Naive thymus-derived CD8-positive, alpha-beta T cell (primary cell): ENCODE measurements around the gene RBMS2. TPM values are rescaled to one million over a fixed set of nuclear protein-coding genes. Genes with fewer than 3 reads are reported as not detected.
A peak's percentile ranks its signal among the peaks of the same experiment; 100 is the strongest.

Source experiments
- ATAC-seq, 2 donors: fragments of 150-1000 bp; cut with Tn5 transposase in 1 of 2; sonication (Bioruptor Pico), chemical (Tn5 transposase) in 1 of 2; 1 replicate in 1 of 2; 2 replicates in 1 of 2; pipeline ENCODE4 v1.10.0; 2021; ENCODE audit warnings: mild to moderate bottlenecking in 2 of 2, moderate library complexity in 2 of 2
- POLR2A ChIA-PET: fragments of 350-600 bp; sonication (Branson Sonifier 250); formaldehyde crosslinking; loops from one replicate; lab custom pipeline; 2021; ENCODE audit warnings: antibody characterized with exemption; lab: Charles Lee
- DNase-seq, 10 donors: peaks; one replicate each; pipeline versions ENCODE4 v3.0.0 to v3.0.0-alpha.2; 2020 to 2022
- H3K27ac Mint-ChIP-seq, 10 donors: one replicate each; pipeline ENCODE4 v1.8.0; 2020 to 2022; ENCODE audit warnings: mild to moderate bottlenecking in 10 of 10, mixed read lengths in 10 of 10, moderate library complexity in 4 of 10, inconsistent platforms in 1 of 10
- H3K27me3 Mint-ChIP-seq, 5 donors: one replicate each; pipeline ENCODE4 v1.8.0; 2021 to 2022; ENCODE audit warnings: mixed read lengths in 5 of 5
- H3K36me3 Mint-ChIP-seq, 3 donors: one replicate each; pipeline ENCODE4 v1.8.0; 2020 to 2022; ENCODE audit warnings: mixed read lengths in 3 of 3, mild to moderate bottlenecking in 2 of 3, inconsistent platforms in 1 of 3
- H3K4me1 Mint-ChIP-seq, 4 donors: one replicate each; pipeline ENCODE4 v1.8.0; 2021 to 2022; ENCODE audit warnings: mixed read lengths in 4 of 4
- H3K4me3 Mint-ChIP-seq, 10 donors: one replicate each; pipeline ENCODE4 v1.8.0; 2020 to 2022; ENCODE audit warnings: mild to moderate bottlenecking in 10 of 10, mixed read lengths in 10 of 10, moderate library complexity in 6 of 10, inconsistent platforms in 1 of 10
- H3K9me3 Mint-ChIP-seq, 9 donors: one replicate each; pipeline ENCODE4 v1.8.0; 2020 to 2022; ENCODE audit warnings: mixed read lengths in 9 of 9, mild to moderate bottlenecking in 3 of 9, inconsistent platforms in 1 of 9, moderate library complexity in 1 of 9
- polyA plus RNA-seq, 3 donors: library from polyadenylated mRNA; unstranded; fragments of 300-500 nt; fragmentation: Illumina TruSeq; gene quantifications; one replicate each; pipeline ENCODE4 v1.2.3, GENCODE V29; 2021
- total RNA-seq, 8 experiments: library from RNA in 2 of 8; stranded (reverse) in 2 of 8; gene quantifications; one replicate each; pipeline ENCODE4 v1.2.3 and lab custom pipeline; 2021 to 2026

Gene RBMS2
- total and polyA plus RNA-seq, 5 experiments from 2014 or later = 1.2 to 6.2 (median 4.1) TPM

DNA sequence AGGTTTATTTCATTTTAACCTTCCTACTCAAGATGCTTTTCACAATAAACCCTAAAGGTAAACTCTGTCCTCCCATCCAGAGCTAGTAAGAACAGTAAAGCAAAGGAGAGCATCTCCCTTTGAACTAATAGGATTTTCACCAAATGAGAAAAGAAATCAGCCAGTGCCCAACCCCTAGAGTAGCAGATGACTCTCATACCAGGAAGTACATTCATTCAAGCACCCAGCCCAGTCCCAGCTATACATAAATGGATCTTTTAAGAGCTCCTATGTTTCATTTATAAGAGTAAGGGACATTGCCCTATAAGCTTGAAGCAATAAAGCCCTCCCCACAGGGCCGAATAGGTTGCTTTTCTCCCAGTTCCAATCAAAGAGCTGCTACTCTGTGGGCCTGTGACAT, 100.9 kb downstream of the RBMS2 start:
- POLR2A ChIA-PET = interaction anchor here (0.6 to 7.3 kb wide), 4 partner anchors 13 to 519 kb away, joined by 3 to 55 read pairs (median 4); no protein-coding TSS in a partner anchor
- Mint-ChIP-seq H3K36me3 (peaks cover 2 to 73% (median 4%) of the 10 kb centered on the region in 3 donors), H3K27ac (peak overlapping the region in 7 of 10 donors; percentile 36 to 65 (median 48)), H3K4me3 (peak overlapping the region in 1 of 10 donors; percentile 33), H3K27me3 (no peaks in the 10 kb centered on the region), H3K4me1 (peaks cover 28 to 75% (median 68%) of the 10 kb centered on the region in 4 donors), H3K9me3 (no peaks in the 10 kb centered on the region)
- no peak for ATAC-seq
- no peak for DNase-seq

DNA sequence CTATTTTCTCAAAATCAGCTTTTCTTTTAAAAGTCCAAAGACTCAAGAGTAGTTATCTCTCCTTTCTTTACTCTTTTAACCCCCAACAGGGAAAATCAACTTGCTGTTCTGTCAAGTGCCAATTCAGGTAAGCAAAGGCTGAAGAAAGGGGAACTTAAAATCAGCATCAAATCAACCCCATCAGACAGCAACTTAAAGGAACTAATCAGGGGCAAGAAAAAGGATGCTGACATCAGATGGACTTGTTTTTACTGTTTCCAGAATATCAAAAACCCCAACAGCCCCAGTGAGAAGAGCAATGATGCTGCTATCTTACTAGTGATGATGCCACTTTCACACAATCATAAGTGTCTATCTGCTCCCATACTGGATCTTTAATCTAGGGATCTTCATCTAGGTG, 105.1 kb downstream of the RBMS2 start:
- peak overlapping the region; percentile 42 to 94 (median 72) for H3K27ac Mint-ChIP-seq
- H3K27me3 Mint-ChIP-seq = no peaks in the 10 kb centered on the region
- peak overlapping the region in 6 of 10 donors; percentile 5 to 52 (median 35) for H3K4me3 Mint-ChIP-seq
- POLR2A ChIA-PET = interaction anchor here (1.5 to 7.3 kb wide), 2 partner anchors 10 to 61 kb away, joined by 3 to 55 read pairs; no protein-coding TSS in a partner anchor
- ATAC-seq (no peak), DNase-seq (no peak)
- H3K9me3 Mint-ChIP-seq = no peaks in the 10 kb centered on the region
- H3K36me3 Mint-ChIP-seq = peaks cover 0 to 46% (median 9%) of the 10 kb centered on the region in 3 donors
- H3K4me1 Mint-ChIP-seq = peaks cover 30 to 74% (median 71%) of the 10 kb centered on the region in 4 donors

DNA sequence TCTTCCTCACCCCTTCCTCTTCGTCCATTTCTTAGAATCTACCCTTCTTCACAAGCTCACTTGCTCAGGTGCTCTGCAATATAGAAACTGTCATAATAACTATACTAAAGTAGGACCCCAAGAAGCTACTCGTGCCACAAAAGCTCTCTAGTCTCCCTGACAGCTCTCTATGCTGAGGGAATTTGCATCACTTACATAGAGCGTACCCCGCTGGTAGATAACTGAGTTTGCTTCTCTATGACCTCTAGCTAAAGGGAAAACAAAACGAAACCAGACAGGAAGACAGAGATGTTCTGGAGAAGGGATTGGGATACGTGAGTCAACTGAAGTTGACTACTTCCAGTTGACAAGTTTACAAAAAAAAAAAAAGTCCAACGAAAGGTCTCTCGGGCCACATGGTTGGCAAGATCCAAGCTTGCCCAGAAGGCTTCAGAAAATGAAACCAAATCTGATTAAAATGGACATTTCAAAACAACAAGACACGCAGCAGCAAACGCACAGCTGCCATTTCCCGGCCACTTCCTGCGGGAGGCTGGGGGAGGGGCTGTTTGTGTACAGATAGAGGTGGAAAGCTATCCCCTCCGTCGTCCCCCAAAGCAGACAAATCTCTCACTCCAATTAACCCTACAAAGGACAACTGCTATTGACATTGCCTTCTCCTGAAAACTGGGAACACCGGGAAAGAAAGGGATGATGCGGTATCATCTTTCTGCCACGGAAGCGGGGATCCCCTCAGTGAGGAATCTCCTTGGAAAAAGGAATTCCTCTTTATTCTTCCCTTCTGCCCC, 107.2 kb downstream of the RBMS2 start:
- H3K4me3 Mint-ChIP-seq = peak overlapping the region; percentile 83 to 99 (median 93)
- no peaks in the 10 kb centered on the region for H3K27me3 Mint-ChIP-seq
- DNase-seq (peak; percentile 50 to 85 (median 71)), ATAC-seq (peak; percentile 35 to 65)
- H3K4me1 Mint-ChIP-seq = peaks cover 32 to 81% (median 76%) of the 10 kb centered on the region in 4 donors
- H3K27ac Mint-ChIP-seq = peak overlapping the region; percentile 89 to 97 (median 95)
- POLR2A ChIA-PET = interaction anchor here (0.5 to 11.5 kb wide), 40 partner anchors 8 to 1115 kb away, joined by 3 to 218 read pairs (median 4); partner anchors contain the start of genes ATP5F1B, CNPY2, GLS2 and NACA
- peaks cover 0 to 33% (median 9%) of the 10 kb centered on the region in 3 donors for H3K36me3 Mint-ChIP-seq
- H3K9me3 Mint-ChIP-seq = no peaks in the 10 kb centered on the region

DNA sequence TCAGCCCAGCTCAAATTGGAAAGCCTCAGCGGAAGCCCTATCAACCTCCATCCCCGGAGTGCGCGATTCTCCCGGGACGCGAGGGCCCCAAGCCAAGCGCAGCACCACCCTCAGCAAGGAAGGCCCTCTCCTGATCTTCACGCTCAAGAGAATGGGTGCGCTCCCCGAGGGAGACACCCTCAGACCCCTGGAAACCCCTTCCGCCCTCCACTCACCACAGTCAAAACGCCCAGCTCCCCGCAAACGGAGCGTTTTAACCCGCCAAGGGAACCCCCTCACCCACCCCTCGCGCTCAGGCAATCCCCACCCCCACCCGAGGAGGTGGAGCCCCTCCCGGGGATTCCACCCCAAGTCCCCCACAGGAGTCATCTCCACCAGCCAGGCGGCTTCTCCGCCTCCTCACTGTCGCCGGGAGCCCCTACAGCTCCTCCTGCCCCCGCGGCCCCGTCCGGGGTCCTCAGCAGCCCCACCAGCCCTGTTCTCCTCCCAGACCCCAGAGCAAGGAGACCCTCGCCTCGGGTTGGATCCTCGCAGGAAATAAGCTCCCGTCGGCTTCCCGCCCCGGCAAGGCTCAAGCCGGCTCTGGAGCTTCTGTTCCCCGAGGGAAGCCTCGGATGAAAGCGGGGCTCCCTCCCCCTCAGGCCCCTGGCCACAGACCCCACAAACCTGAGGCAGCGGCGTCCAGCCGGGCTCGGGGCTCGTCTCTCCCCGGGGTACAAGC, 108.0 kb downstream of the RBMS2 start:
- Mint-ChIP-seq H3K27ac (peak overlapping the region; percentile 89 to 97 (median 95)), H3K36me3 (peaks cover 0 to 27% (median 9%) of the 10 kb centered on the region in 3 donors), H3K27me3 (no peaks in the 10 kb centered on the region), H3K9me3 (no peaks in the 10 kb centered on the region), H3K4me3 (peak overlapping the region; percentile 83 to 99 (median 93)), H3K4me1 (peaks cover 33 to 81% (median 76%) of the 10 kb centered on the region in 4 donors)
- DNase-seq (peak in 9 of 10 donors; percentile 38 to 68 (median 46)), ATAC-seq (peak; percentile 25 to 28)
- POLR2A ChIA-PET = interaction anchor here (0.6 to 11.5 kb wide), 34 partner anchors 7 to 1114 kb away, joined by 3 to 218 read pairs (median 4); partner anchors contain the start of genes ATP5F1B, CNPY2, GLS2 and NACA

DNA sequence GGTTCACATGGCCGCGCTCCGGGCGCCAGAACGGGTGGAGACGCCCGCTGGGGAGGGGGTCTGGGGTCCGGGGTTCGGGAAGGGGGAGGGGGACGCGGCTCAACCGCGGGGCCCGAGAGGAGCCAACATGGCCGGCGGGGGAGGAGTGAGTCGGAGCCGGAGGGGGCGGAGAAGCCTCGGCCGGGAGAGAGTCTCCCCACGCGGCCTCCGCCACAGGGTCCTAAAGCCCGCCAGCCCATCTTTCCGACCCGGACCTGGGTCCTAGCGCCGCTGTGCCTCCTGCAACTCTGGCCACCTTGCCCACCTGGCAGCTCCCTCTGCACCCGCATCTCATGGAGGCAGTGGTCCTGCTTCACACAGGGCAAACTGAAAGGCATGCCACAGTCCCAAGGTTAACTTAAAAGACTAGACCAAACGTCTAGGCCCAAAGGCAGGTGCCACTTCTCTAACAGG, 108.6 kb downstream of the RBMS2 start, which contains the start of gene BAZ2A:
TSS of gene BAZ2A (minus strand) at position 147 of the 453 bp plus-strand sequence. CDS start 12,796 bp downstream, outside the sequence.
- POLR2A ChIA-PET = interaction anchor here (0.6 to 11.5 kb wide), 19 partner anchors 7 to 482 kb away, joined by 3 to 218 read pairs (median 5); partner anchors contain the start of genes ATP5F1B, NACA, PTGES3 and RBMS2
- Mint-ChIP-seq H3K4me1 (peaks cover 36 to 83% (median 76%) of the 10 kb centered on the region in 4 donors), H3K9me3 (no peaks in the 10 kb centered on the region), H3K36me3 (peaks cover 0 to 25% (median 9%) of the 10 kb centered on the region in 3 donors), H3K4me3 (peak within 1 kb of the TSS; percentile 83 to 99 (median 94)), H3K27me3 (no peaks in the 10 kb centered on the region), H3K27ac (peak within 1 kb of the TSS; percentile 89 to 97 (median 95))
- DNase-seq (peak; percentile 68 to 88 (median 78)), ATAC-seq (peak; percentile 68 to 74)

DNA sequence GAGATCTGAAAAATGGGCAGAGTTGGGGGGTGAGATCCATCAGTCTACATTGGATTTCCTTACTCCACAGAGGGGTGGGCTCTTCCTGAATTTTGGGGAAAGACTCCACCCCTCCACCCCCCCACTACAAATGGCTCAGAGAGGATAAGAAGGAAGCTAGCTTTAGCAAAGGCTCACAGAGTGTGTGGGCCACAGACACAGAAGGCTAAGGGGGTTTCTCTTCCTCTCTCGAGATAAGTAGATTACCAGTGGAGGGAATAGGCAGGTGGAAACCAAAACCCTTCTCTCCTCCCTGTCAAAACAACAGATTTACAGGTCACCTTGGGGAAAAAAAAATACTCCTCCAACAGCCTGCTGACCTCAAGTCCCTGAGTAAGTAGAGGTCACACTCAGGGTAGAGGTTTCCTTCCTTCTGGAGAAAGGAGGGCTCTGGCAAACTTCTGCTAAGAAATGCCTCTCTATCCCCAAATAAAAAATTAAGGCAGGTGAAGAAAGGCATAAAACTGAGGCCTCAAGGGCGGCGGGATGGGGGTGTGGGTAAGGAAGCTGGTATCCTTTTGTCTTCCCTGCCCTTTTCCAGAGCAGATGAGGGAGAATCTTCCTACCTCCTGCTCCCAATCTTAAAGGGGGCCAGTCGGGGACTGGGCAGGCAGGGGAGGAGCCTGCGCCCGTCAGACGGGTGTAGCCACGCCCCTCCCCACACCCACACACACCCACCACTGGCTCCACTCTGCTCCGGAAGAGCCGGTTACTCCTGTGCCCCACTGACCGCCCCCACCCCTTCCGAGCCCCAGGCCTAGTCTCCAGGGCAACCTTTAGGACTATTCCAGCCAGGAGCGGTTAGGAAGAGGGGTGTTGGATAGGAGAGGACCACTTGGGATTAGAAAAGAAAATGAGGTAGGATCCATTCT, 110.4 kb downstream of the RBMS2 start:
- no peaks in the 10 kb centered on the region for H3K27me3 Mint-ChIP-seq
- H3K4me3 Mint-ChIP-seq = peak overlapping the region; percentile 45 to 99 (median 94)
- H3K4me1 Mint-ChIP-seq = peaks cover 42 to 85% (median 77%) of the 10 kb centered on the region in 4 donors
- H3K9me3 Mint-ChIP-seq = no peaks in the 10 kb centered on the region
- POLR2A ChIA-PET = interaction anchor here (0.5 to 11.5 kb wide), 8 partner anchors 14 to 481 kb away, joined by 3 to 218 read pairs (median 4); partner anchors contain the start of genes ATP5F1B, NACA and PTGES3
- peak overlapping the region in 9 of 10 donors; percentile 70 to 97 (median 90) for H3K27ac Mint-ChIP-seq
- DNase-seq = peak in 8 of 10 donors; percentile 28 to 69 (median 40)
- ATAC-seq = no peak
- H3K36me3 Mint-ChIP-seq = peaks cover 0 to 10% (median 5%) of the 10 kb centered on the region in 3 donors

DNA sequence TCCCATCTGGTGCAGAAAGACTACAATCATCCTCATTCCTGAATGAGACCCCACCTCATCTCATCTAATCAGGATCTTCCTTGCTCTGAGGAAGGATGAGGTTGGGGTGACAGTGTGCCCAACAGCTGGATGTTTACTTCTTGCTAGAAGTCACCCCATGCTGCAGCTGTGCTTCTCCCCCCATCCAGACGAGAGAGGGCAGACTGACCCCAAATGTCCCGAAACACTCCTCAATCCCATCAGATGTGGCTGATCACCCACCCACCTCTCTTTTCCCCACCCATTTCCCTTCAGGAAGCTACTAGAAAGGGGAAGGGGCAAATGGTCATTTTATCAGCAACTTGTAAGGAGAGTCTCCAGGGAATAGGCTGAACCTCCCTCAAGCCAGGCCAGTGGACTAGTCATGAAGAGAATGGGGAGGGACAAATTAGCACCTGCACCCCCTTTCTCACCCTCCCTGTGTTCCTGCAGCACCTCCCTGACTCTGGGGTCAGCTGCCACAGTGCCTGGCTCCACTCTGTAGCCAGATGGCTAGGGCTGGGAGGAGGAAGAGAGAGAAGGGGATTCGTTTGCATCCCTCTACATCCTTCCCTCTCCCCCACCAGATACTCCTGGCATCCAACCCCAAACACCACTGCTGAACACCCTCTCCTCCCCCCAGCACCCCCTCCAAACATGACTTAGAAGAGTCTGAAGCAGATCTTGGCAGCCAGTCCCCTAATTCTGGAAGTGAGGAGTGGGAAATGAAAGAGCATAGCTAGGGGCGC, 111.3 kb downstream of the RBMS2 start:
- no peaks in the 10 kb centered on the region for H3K27me3 Mint-ChIP-seq
- H3K4me3 Mint-ChIP-seq = peak overlapping the region; percentile 84 to 99 (median 94)
- peak overlapping the region in 9 of 10 donors; percentile 66 to 96 (median 90) for H3K27ac Mint-ChIP-seq
- peaks cover 0 to 15% (median 5%) of the 10 kb centered on the region in 3 donors for H3K36me3 Mint-ChIP-seq
- no peak for DNase-seq
- peaks cover 44 to 84% (median 76%) of the 10 kb centered on the region in 4 donors for H3K4me1 Mint-ChIP-seq
- ATAC-seq = no peak
- POLR2A ChIA-PET = interaction anchor here (0.5 to 11.5 kb wide), 4 partner anchors 13 to 118 kb away, joined by 3 to 218 read pairs (median 39); partner anchors contain the start of genes ATP5F1B, NACA and PTGES3
- H3K9me3 Mint-ChIP-seq = no peaks in the 10 kb centered on the region

DNA sequence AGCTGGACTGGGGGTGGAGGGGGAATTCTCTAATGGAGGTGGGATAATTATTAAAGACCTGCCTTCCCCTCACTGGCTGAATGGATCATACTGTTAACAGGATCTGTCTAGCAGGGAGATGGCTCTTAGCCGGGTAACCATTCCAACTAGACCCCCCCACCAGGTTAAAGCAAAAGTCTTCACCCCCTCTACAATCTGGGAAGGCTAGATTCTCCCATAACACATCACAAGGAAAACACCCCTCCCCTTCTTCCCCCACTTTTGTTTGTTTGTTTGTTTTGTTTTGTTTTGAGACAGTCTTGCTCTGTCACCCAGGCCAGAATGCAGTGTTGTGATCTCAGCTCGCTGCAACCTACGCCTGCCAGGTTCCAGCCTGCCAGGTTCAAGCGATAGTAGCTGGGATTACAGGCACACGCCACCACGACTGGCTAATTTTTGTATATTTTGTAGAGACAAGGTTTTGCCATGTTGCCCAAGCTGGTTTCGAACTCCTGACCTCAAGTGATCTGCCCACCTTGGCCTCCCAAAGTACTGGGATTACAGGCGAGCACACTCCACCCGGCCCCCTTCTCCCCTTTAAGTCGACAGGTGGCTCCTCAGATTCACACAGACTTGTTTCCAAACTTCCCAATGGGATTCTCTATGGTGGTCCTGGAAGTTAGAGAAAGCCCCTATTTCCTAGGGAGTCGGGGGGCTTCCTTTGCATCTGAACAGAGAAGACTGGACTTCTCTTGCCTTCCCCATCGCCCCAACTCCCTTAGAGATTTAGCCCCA, 112.0 kb downstream of the RBMS2 start:
- Mint-ChIP-seq H3K27ac (peak overlapping the region; percentile 66 to 97 (median 94)), H3K9me3 (no peaks in the 10 kb centered on the region), H3K4me1 (peaks cover 38 to 77% (median 69%) of the 10 kb centered on the region in 4 donors), H3K27me3 (no peaks in the 10 kb centered on the region), H3K4me3 (peak overlapping the region; percentile 84 to 99 (median 94)), H3K36me3 (peaks cover 0 to 18% (median 3%) of the 10 kb centered on the region in 3 donors)
- no peak for DNase-seq
- no peak for ATAC-seq
- POLR2A ChIA-PET = interaction anchor here (0.8 to 11.5 kb wide), 6 partner anchors 7 to 804 kb away, joined by 3 to 218 read pairs (median 30); partner anchors contain the start of genes ATP5F1B, PTGES3 and RBMS2

DNA sequence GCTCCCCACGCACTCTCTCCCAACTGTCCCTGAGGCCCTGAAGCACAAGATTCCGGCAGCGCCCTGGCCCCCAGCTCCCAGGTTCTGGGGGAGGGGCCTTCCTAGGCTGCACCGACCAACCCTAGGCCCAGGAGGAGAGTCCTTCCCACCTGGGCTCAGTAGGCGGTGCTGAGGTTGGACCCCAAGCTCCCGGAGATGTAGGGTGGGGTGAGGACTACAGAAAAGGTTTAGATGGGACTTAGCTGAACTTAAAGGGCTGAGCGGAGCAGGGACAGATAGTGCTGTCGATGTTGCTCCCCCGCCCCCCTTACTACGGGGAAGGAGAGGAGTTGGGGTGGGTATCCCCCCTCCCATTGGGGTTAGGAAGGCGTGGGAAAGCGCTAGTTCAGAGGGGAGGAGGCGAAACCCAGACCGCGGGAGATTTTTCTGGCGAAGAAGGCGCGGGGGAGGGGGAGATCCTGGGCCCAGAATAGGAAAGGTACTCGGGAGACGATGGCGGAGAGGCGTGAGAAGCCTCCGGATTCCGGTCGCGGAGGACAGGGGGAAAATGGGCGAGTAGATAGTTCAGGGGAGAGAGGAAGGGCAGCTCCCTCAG, 112.7 kb downstream of the RBMS2 start:
- DNase-seq = peak in 7 of 10 donors; percentile 11 to 65 (median 32)
- Mint-ChIP-seq H3K27ac (peak overlapping the region; percentile 77 to 97 (median 94)), H3K36me3 (peaks cover 0 to 23% (median 4%) of the 10 kb centered on the region in 3 donors), H3K4me3 (peak overlapping the region; percentile 84 to 99 (median 94)), H3K27me3 (no peaks in the 10 kb centered on the region), H3K9me3 (no peaks in the 10 kb centered on the region), H3K4me1 (peaks cover 37 to 75% (median 68%) of the 10 kb centered on the region in 4 donors)
- POLR2A ChIA-PET = interaction anchor here (0.5 to 11.5 kb wide), 8 partner anchors 8 to 804 kb away, joined by 3 to 218 read pairs (median 6); partner anchors contain the start of genes ATP5F1B, PTGES3 and RBMS2
- no peak for ATAC-seq
